HCT116 (cell line): ENCODE measurements around the gene G2E3. TPM values are rescaled to one million over a fixed set of nuclear protein-coding genes. Genes with fewer than 3 reads are reported as not detected.

ENCODE experiments used
- ATAC-seq: fragments of 200-7000 bp; cut with Tn5 transposase; 2 replicates; pipeline ENCODE4 v1.9.1; 2020; ENCODE audit warnings: mild to moderate bottlenecking, moderate library complexity
- BruUV-seq: library from RNA; stranded (reverse); fragments of 400-500 nt; replicated peaks from 2 replicates; lab custom pipeline; 2021; lab: Mats Ljungman, UMichigan
- CTCF ChIA-PET: fragments of 300-600 bp; sonication (Branson Sonifier 250); formaldehyde crosslinking; loops from one replicate; lab custom pipeline; 2021; ENCODE audit warnings: antibody characterized with exemption; lab: Charles Lee
- POLR2A ChIA-PET: fragments of 300-600, 350-600 bp; sonication (Branson Sonifier 250); formaldehyde crosslinking; loops from one replicate; lab custom pipeline; 2021; ENCODE audit warnings: antibody characterized with exemption; lab: Charles Lee
- RAD21 ChIA-PET, 2 experiments: fragments of 300-600 bp; sonication (Branson Sonifier 250); formaldehyde crosslinking; loops; one replicate each; lab custom pipeline; 2023; ENCODE audit warnings: low total read pairs in 2 of 2; ENCODE audit not compliant: uncharacterized antibody in 2 of 2, unreplicated experiment in 2 of 2, low non-redundant PET in 1 of 2; lab: Charles Lee
- DNase-seq: peaks from one replicate; pipeline ENCODE4 v3.0.0-alpha.2; 2010; ENCODE audit warnings: low read depth, low spot score
- H2AFZ ChIP-seq: fragments of 200-600 bp; shearing (Covaris generic), sonication (generic); 2 replicates; pipeline ENCODE4 v1.6.1; 2017; ENCODE audit warnings: low read depth, mixed run types, mixed read lengths, antibody characterized with exemption, low read length; ENCODE audit not compliant: poor library complexity, severe bottlenecking
- H3K27ac ChIP-seq: 2 replicates; pipeline ENCODE4 v1.5.1; 2012; ENCODE audit warnings: low read depth, low read length
- H3K27me3 ChIP-seq: fragments of 200-600 bp; sonication (generic); 2 replicates; pipeline ENCODE4 v1.6.1; 2016; ENCODE audit warnings: mixed run types, low read length, mixed read lengths; ENCODE audit not compliant: insufficient read depth
- H3K36me3 ChIP-seq, 2 experiments: fragments of 200-500 bp in 1 of 2; fragments of 200-600 bp in 1 of 2; sonication (Bioruptor generic) in 1 of 2; sonication (generic) in 1 of 2; 2 replicates each; pipeline versions ENCODE4 v1.5.1 to v1.6.1; 2014 to 2016; ENCODE audit warnings: low read length in 2 of 2, inconsistent platforms in 1 of 2, mixed read lengths in 1 of 2, mixed run types in 1 of 2; ENCODE audit not compliant: insufficient read depth in 2 of 2, control insufficient read depth in 1 of 2
- H3K4me1 ChIP-seq, 2 experiments: fragments of 200-600 bp in 1 of 2; sonication (generic) in 1 of 2; 2 replicates each; pipeline versions ENCODE4 v1.5.1 to v1.6.1; 2012 to 2017; ENCODE audit warnings: low read length in 2 of 2, inconsistent platforms in 1 of 2, mild to moderate bottlenecking in 1 of 2, mixed read lengths in 1 of 2, mixed run types in 1 of 2, moderate library complexity in 1 of 2; ENCODE audit not compliant: insufficient read depth in 2 of 2, control insufficient read depth in 1 of 2
- H3K4me2 ChIP-seq: fragments of 200-600 bp; sonication (generic); 2 replicates; pipeline ENCODE4 v1.6.1; 2017; ENCODE audit warnings: mixed run types, low read length, mixed read lengths
- H3K4me3 ChIP-seq, 2 experiments: fragments of 200-600 bp in 1 of 2; sonication (generic) in 1 of 2; replicated peaks in 1 of 2; 2 replicates each; pipeline ENCODE4 v1.5.1; 2011 to 2016; ENCODE audit warnings: low read length in 2 of 2, control low read depth in 1 of 2, low read depth in 1 of 2, mild to moderate bottlenecking in 1 of 2, mixed read lengths in 1 of 2, mixed run types in 1 of 2
- H3K79me2 ChIP-seq: fragments of 200-600 bp; sonication (generic); 2 replicates; pipeline ENCODE4 v1.6.1; 2017; ENCODE audit warnings: mild to moderate bottlenecking, mixed run types, low read length, moderate library complexity, mixed read lengths; ENCODE audit not compliant: insufficient read depth
- H3K9ac ChIP-seq: fragments of 200-600 bp; sonication (generic); 2 replicates; pipeline ENCODE4 v1.6.1; 2016; ENCODE audit warnings: low read length, mixed read lengths
- H3K9me2 ChIP-seq: fragments of 200-600 bp; sonication (generic), shearing (Covaris generic); 2 replicates; pipeline ENCODE4 v1.6.1; 2017; ENCODE audit warnings: mixed run types, mild to moderate bottlenecking, moderate library complexity; ENCODE audit not compliant: insufficient read depth
- H3K9me3 ChIP-seq, 2 experiments: fragments of 200-500 bp in 1 of 2; fragments of 200-600 bp in 1 of 2; sonication (Bioruptor generic) in 1 of 2; sonication (generic) in 1 of 2; 2 replicates each; pipeline ENCODE4 v1.6.1; 2014 to 2017; ENCODE audit warnings: low read length in 2 of 2, mixed read lengths in 2 of 2, inconsistent platforms in 1 of 2, low read depth in 1 of 2, mild to moderate bottlenecking in 1 of 2, mixed run types in 1 of 2, moderate library complexity in 1 of 2; ENCODE audit not compliant: control insufficient read depth in 1 of 2, insufficient read depth in 1 of 2
- H4K20me1 ChIP-seq: fragments of 200-600 bp; sonication (generic), shearing (Covaris generic); 2 replicates; pipeline ENCODE4 v1.6.1; 2017; ENCODE audit warnings: mixed run types, mild to moderate bottlenecking, moderate library complexity; ENCODE audit not compliant: insufficient read depth
- CBX3 ChIP-seq: IDR thresholded peaks from 2 replicates; pipeline ENCODE4 v1.6.1; 2012; ENCODE audit warnings: low read depth
- CEBPB ChIP-seq: IDR thresholded peaks from 2 replicates; pipeline ENCODE4 v1.6.1; 2012; ENCODE audit warnings: low read depth
- CTCF ChIP-seq, 3 experiments: fragments of 200-600 bp in 1 of 3; sonication (generic) in 1 of 3; IDR thresholded peaks in 2 of 3; conservative IDR thresholded peaks in 1 of 3; 2 replicates each; pipeline ENCODE4 v1.5.1; 2012 to 2017; ENCODE audit warnings: low read depth in 2 of 3, low read length in 2 of 3, antibody characterized with exemption in 1 of 3, borderline replicate concordance in 1 of 3, control low read depth in 1 of 3, mild to moderate bottlenecking in 1 of 3, mixed read lengths in 1 of 3, mixed run types in 1 of 3, moderate library complexity in 1 of 3; ENCODE audit not compliant: insufficient read depth in 1 of 3
- EGR1 ChIP-seq: IDR thresholded peaks from 2 replicates; pipeline ENCODE4 v1.6.1; 2012; ENCODE audit warnings: low read depth
- POLR2A ChIP-seq: IDR thresholded peaks from 2 replicates; pipeline ENCODE4 v1.7.0; 2011; ENCODE audit warnings: borderline replicate concordance; ENCODE audit not compliant: insufficient read depth, insufficient read length; ENCODE audit errors: extremely low read depth
- POLR2AphosphoS5 ChIP-seq: IDR thresholded peaks from 2 replicates; pipeline ENCODE4 v1.6.1; 2011; ENCODE audit warnings: mild to moderate bottlenecking, low read depth, low read length, moderate library complexity
- TCF7L2 ChIP-seq: IDR thresholded peaks from 2 replicates; pipeline ENCODE4 v1.7.0; 2011; ENCODE audit warnings: borderline replicate concordance, inconsistent platforms; ENCODE audit not compliant: insufficient read depth, insufficient read length; ENCODE audit errors: extremely low read depth
- ZFX ChIP-seq: fragments of 450-650 bp; IDR thresholded peaks from 2 replicates; pipeline ENCODE4 v1.6.1; 2017
- ZNF274 ChIP-seq: fragments of 200-500 bp; sonication (Bioruptor generic); IDR thresholded peaks from 2 replicates; pipeline ENCODE4 v1.6.1; 2014; ENCODE audit warnings: mild to moderate bottlenecking, low read depth, low read length, inconsistent platforms
- intact Hi-C: fragments of 100-400 bp; cut with micrococcal nuclease; formaldehyde crosslinking; loops from 2 replicates; pipeline ENCODE4 v1.10.0; 2022
- total RNA-seq: library from RNA; stranded (reverse); gene quantifications from one replicate; pipeline ENCODE4 v1.2.1, GENCODE V29; 2021; ENCODE audit not compliant: unreplicated experiment
- TF ChIP-seq, protein P1 (sequence below): IDR thresholded peaks from 2 replicates; pipeline ENCODE4 v1.6.1; 2012; ENCODE audit warnings: low read depth
- TF ChIP-seq, protein P2 (sequence below): IDR thresholded peaks from 2 replicates; pipeline ENCODE4 v1.6.1; 2012
- TF ChIP-seq, protein P3 (sequence below): IDR thresholded peaks from 2 replicates; pipeline ENCODE4 v1.6.1; 2011; ENCODE audit warnings: mild to moderate bottlenecking, low read length, moderate library complexity; ENCODE audit not compliant: insufficient replicate concordance; ENCODE audit errors: extremely low read depth

The G2E3 gene
- total RNA-seq, 1 experiment from 2014 or later, result 47.0 TPM

DNA sequence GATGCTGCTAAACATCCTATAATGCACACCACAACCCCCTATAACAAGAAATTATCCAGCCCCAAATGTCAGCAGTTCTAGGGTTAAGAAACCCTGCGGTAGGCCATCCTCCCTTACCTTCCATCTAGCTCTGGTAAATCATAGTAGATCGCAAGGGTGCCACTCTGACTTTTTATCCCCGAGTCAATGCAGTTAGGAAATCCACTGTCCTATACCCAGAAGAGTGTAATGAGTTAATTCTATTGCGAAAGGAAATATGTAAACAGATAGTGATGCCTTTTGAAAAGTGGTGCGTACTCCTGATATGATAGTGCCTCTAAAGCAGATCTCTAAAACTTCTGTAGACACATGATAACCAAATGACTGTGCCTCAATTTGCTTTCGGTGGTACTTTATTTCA is 93.0 kb downstream of the G2E3 start:
- TF ChIP-seq, protein P1, sequence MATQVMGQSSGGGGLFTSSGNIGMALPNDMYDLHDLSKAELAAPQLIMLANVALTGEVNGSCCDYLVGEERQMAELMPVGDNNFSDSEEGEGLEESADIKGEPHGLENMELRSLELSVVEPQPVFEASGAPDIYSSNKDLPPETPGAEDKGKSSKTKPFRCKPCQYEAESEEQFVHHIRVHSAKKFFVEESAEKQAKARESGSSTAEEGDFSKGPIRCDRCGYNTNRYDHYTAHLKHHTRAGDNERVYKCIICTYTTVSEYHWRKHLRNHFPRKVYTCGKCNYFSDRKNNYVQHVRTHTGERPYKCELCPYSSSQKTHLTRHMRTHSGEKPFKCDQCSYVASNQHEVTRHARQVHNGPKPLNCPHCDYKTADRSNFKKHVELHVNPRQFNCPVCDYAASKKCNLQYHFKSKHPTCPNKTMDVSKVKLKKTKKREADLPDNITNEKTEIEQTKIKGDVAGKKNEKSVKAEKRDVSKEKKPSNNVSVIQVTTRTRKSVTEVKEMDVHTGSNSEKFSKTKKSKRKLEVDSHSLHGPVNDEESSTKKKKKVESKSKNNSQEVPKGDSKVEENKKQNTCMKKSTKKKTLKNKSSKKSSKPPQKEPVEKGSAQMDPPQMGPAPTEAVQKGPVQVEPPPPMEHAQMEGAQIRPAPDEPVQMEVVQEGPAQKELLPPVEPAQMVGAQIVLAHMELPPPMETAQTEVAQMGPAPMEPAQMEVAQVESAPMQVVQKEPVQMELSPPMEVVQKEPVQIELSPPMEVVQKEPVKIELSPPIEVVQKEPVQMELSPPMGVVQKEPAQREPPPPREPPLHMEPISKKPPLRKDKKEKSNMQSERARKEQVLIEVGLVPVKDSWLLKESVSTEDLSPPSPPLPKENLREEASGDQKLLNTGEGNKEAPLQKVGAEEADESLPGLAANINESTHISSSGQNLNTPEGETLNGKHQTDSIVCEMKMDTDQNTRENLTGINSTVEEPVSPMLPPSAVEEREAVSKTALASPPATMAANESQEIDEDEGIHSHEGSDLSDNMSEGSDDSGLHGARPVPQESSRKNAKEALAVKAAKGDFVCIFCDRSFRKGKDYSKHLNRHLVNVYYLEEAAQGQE, result no peak
- TF ChIP-seq EGR1, result no peak
- TF ChIP-seq POLR2A, result no peak
- no peak for TF ChIP-seq ZFX
- Histone ChIP-seq H3K9ac (no peak overlapping the region), H3K4me1 (no peaks in the 10 kb centered on the region), H3K9me2 (no peaks in the 10 kb centered on the region), H3K36me3 (peaks cover 14 to 26% of the 10 kb centered on the region in 2 experiments; a peak in 2 of 4 replicates), H3K4me2 (no peak overlapping the region), H3K9me3 (no peaks in the 10 kb centered on the region), H4K20me1 (no peaks in the 10 kb centered on the region), H3K79me2 (peaks cover 8% of the 10 kb centered on the region), H3K27me3 (no peaks in the 10 kb centered on the region), H3K4me3 (no peak overlapping the region), H3K27ac (no peak overlapping the region), H2AFZ (no peak overlapping the region)
- intact Hi-C loops, result no loop called here
- ChIA-PET RAD21 (no interaction called here), POLR2A (no interaction called here), CTCF (interaction anchor here (1.2 kb wide), 1 partner anchor 29 kb away, joined by 3 read pairs; no protein-coding TSS in a partner anchor)
- DNase-seq, result no peak
- BruUV-seq, result no TSS peak
- ATAC-seq, result no peak

DNA sequence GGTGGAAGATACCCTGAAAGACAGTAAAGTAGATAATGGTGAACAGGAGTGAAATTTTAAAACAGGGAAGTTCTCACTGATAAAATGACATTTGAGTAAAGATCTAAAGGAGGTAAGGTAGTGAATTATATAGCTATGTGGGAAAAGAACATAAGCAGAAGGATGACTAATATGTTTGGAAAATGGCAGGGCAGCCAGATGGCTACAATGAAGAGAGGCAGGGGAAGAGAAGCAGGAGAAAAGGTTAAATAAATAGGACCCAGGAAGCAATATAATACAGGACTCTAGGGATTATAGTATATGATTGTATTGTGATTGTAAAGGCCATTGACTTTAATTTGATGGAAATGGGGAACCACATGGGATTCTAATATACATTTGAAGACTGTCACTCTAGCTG is 96.2 kb downstream of the G2E3 start:
- no peaks in the 10 kb centered on the region for H4K20me1 ChIP-seq
- H3K4me2 ChIP-seq, result no peak overlapping the region
- CTCF ChIA-PET, result interaction anchor here (0.6 kb wide), 1 partner anchor 1471 kb away, joined by 3 read pairs; no protein-coding TSS in a partner anchor
- H3K4me1 ChIP-seq, result no peaks in the 10 kb centered on the region
- intact Hi-C loops, result loop anchor here (5.0 kb wide), 1 partner anchor 427 kb away; no protein-coding TSS in a partner anchor
- no peaks in the 10 kb centered on the region for H3K27me3 ChIP-seq
- H3K9me3 ChIP-seq, result no peaks in the 10 kb centered on the region
- no peaks in the 10 kb centered on the region for H3K9me2 ChIP-seq
- RAD21 ChIA-PET, result no interaction called here
- no peak overlapping the region for H3K9ac ChIP-seq
- no peak for ATAC-seq
- DNase-seq, result no peak
- no peak overlapping the region for H3K4me3 ChIP-seq
- no peak overlapping the region for H2AFZ ChIP-seq
- POLR2A ChIA-PET, result no interaction called here
- no TSS peak for BruUV-seq
- H3K79me2 ChIP-seq, result peaks cover 6% of the 10 kb centered on the region; the same call in 1 of the 2 replicates
- no peak overlapping the region for H3K27ac ChIP-seq
- H3K36me3 ChIP-seq, result peaks cover 16 to 19% of the 10 kb centered on the region in 2 experiments; a peak in 1 of 4 replicates
- TF ChIP-seq TCF7L2 (no peak), POLR2AphosphoS5 (no peak), CEBPB (no peak), CTCF (IDR thresholded peaks at IDR 0.05 in 2 of 3, conservative IDR thresholded peaks at IDR 0.05 in 1 of 3; ENCODE audit: borderline replicate concordance in 1 of 3, insufficient read depth in 1 of 3, low read depth in 2 of 3, low read length in 2 of 3) (no peak), ZNF274 (no peak), CBX3 (no peak)
- TF ChIP-seq, protein P2, sequence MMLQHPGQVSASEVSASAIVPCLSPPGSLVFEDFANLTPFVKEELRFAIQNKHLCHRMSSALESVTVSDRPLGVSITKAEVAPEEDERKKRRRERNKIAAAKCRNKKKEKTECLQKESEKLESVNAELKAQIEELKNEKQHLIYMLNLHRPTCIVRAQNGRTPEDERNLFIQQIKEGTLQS, result no peak
- TF ChIP-seq, protein P3, sequence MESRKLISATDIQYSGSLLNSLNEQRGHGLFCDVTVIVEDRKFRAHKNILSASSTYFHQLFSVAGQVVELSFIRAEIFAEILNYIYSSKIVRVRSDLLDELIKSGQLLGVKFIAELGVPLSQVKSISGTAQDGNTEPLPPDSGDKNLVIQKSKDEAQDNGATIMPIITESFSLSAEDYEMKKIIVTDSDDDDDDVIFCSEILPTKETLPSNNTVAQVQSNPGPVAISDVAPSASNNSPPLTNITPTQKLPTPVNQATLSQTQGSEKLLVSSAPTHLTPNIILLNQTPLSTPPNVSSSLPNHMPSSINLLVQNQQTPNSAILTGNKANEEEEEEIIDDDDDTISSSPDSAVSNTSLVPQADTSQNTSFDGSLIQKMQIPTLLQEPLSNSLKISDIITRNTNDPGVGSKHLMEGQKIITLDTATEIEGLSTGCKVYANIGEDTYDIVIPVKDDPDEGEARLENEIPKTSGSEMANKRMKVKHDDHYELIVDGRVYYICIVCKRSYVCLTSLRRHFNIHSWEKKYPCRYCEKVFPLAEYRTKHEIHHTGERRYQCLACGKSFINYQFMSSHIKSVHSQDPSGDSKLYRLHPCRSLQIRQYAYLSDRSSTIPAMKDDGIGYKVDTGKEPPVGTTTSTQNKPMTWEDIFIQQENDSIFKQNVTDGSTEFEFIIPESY, result no peak
